ENCODE results near the gene ANO7.

DNA sequence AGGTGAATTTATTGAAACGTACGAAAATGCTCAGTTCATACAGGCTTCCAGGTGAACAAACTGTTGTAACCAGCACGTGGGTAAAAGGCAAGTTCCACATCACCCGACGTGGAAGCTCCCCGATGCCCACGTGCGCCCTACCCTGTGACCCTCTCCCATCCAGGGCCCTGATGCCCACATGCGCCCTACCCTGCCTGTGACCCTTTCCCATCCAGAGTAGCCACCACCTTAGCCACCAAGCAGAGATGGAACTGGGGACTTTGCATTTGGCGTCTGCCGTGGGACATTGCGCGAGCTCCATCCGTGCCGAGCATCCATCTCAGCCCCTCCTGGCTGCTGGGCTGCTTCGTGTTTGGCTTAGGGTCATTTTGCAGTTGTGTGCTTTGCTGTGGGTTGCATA lies 37.5 kb downstream of the ANO7 start:
- TF ChIP-seq POLR2A (IDR thresholded peaks at IDR 0.05; ENCODE audit: low read length) (no peak), GATA1 (IDR thresholded peaks at IDR 0.05; ENCODE audit: low read depth, low read length) (no peak)
